ENCODE measurements around the gene RPS6KA5.

The RPS6KA5 gene

GRCh38 chr14:90938615-90939014 is 121.8 kb downstream of the RPS6KA5 start:
- no peak for DNase-seq (ENCODE audit: low read depth)

DNA sequence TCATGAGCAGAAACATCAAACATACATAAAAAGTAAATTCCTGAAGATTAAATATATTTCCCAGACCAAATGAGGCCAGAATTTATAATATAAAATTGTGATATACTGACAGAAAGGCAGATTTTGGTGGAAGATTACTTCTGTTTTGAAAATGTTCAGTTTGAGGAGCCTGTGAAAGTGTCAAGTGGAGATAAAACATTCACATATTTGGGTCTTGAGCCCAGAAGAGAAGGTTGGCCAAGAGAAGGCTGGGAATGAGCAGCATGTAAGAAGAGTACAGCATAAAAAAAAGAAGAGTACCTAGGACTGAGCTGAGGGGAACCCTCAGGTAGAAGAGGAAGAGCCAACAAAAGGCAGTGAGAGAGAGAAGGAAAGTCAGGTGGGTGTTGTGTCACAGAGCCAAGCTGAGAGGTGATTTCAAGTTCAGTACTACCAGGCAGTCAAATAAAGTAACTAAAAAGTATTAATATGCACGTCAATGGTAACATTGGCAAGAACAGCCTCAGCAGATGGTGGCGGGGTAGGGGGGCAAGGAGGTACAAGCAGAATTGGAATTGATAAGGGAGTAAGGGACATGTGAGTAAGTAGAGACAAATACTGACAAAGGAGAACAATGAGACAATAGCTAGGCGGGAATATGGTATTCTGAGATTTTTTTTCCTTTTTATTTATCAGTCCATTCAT is 123.5 kb downstream of the RPS6KA5 start:
- no peak for DNase-seq (ENCODE audit: low read depth)

GRCh38 chr14:90924621-90925340 is 135.7 kb downstream of the RPS6KA5 start:
- peak; percentile 73 for DNase-seq (ENCODE audit: low read depth)

- no peak for DNase-seq (ENCODE audit: low read depth)
These were observed 138.3 kb downstream of the RPS6KA5 start for GRCh38 chr14:90922141-90922540.

- peak; percentile 34 for DNase-seq (ENCODE audit: low read depth)
These were observed 149.3 kb downstream of the RPS6KA5 start for GRCh38 chr14:90911121-90911520.

DNA sequence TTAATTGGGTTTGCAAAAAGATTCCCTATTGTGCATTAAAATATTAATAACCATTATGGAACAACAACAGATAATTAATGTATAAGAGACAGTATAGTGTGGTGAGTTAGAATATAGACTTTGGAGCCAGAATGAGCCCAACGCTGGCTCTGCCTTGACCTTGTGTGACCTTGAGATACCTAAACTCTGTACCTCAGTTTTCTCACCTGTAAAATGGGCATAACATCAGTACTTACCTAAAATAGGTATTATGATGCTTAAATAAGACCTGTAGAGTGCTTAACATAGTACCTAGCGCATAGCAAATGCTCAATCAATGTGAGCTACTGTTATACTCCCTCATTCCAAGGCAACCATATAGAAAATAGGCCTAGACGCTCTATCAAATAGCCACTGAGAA is 153.3 kb downstream of the RPS6KA5 start:
- no peak for DNase-seq (ENCODE audit: low read depth)

DNA sequence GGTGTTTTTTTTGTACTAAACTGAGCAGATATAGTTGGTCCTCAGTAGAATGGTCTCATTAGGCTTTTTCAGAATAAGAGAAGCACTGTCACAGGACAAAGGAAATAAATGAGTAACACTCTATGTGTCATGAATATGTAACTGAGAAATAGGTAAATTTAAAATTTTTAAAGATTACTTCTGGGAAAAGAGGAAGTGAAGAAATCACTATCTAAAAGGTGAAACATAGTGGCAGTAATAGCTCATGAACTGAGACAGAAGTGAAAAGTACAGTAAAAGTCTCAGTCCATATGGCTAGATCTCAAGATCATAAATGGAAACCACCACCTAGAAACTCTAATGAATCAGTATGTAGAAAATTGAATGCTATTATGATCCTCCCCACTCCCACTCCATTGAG is 154.9 kb downstream of the RPS6KA5 start:
- no peak for DNase-seq (ENCODE audit: low read depth)

- DNase-seq (ENCODE audit: low read depth), result peak; percentile 54
These were observed 157.3 kb downstream of the RPS6KA5 start for GRCh38 chr14:90903101-90903500.

- DNase-seq (ENCODE audit: low read depth), result no peak
These were observed 159.9 kb downstream of the RPS6KA5 start for GRCh38 chr14:90900476-90901083.

DNA sequence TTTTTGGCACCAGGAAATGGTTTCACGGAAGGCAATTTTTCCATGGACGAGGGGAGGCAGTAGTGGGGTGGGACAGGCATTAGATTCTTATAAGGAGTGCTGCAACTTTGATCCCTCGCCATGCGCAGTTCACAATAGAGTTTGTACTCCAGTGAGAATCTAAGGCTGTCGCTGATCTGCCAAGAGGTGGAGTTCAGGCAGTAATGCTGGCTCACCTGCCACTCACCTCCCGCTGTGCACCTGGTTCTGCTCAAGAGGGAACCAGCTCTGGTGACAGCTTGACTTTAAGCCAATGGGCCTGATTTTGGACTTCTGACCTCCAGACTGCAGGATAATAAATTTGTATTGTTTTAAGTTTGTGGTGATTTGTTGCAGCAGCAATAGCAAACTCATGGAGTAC is 163.4 kb downstream of the RPS6KA5 start:
- DNase-seq (ENCODE audit: low read depth), result no peak

DNA sequence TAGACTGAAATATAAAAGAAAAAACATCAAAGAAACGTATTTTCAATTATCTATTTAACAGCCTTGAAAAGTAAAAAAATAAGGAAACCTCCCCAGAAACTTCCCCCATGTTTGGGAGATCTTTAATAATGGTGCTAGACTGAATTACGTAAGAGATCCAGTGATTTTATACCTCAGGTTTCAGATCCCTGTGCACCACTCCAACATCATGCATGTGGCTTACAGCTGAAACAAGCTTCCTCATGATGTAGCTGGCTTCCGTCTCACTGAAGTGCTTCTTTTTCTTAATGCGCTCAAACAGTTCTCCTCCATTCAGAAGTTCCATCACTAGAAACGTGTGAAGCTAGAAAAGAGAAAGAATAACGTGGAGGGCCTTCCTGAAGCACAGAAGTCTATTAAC is 166.2 kb downstream of the RPS6KA5 start:
- no peak for DNase-seq (ENCODE audit: low read depth)

DNA sequence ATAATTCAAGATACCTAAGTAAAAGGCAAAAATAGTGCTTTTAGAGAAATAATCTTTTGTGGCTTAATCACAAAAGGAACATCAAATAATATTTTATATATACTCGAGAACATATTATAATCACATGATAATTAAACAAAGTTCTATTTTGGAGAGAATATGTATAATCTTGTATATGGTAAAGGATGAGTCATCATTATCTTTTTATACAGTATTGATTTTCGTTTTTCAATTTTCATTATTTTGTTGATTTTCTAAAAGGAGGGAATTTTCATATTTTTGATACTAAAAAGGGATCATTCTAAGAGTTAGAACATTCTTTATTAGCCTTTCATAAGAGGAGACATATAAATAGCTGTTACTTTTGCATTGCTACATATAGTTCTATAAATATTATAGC is 166.9 kb downstream of the RPS6KA5 start:
- no peak for DNase-seq (ENCODE audit: low read depth)

DNA sequence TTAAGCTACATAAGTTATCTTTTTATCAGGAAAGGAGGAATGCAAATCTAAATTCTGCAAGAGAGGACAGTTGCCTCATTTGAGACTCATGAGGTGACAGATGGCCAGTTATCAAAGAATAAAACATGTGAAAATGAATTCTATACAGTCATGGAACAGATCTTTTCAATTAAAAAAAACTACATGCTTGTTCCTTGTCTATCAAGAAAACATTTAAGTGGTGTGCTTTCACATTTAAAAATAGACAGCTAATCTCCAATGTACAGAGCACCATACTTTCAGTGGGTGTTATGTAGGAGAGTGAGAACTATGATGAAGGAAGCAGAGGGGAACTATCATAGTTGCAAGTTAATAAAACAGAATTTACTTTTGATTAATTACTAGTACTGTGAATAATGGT is 167.5 kb downstream of the RPS6KA5 start:
- DNase-seq (ENCODE audit: low read depth), result no peak

- no peak for DNase-seq (ENCODE audit: low read depth)
These were observed 169.1 kb downstream of the RPS6KA5 start for GRCh38 chr14:90891326-90891725.

DNA sequence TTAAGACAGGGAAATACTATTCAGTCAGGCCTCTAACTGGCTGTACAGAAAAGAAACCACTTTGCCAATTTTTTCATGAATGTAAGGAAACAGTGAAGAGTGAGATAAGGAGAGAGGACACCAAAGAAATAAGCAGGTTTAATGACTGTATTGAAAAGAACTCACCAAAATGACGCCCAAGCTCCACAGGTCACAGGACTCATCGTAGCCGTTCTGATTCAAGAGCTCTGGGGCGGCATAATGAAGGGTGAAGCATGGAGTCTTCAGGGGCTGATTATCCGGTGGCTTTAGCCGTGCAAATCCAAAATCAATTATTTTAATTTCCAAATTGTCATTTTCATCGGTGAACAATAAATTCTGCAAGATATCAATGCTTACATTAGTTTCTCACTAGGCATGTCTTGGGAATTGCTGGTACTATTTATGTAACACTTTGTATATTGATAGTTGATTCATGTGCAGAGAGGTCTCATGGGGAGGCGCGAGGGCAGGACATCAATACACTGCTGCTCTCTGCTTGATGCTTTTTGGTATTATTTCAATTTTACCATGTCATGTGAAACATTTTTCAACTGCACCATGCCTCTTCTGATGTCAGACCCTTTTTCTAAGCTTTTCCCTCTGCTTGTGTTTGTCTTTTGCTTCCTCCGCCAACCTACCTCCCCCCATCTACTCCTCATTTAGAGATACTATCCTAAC is 170.0 kb downstream of the RPS6KA5 start:
- DNase-seq (ENCODE audit: low read depth), result no peak

DNA sequence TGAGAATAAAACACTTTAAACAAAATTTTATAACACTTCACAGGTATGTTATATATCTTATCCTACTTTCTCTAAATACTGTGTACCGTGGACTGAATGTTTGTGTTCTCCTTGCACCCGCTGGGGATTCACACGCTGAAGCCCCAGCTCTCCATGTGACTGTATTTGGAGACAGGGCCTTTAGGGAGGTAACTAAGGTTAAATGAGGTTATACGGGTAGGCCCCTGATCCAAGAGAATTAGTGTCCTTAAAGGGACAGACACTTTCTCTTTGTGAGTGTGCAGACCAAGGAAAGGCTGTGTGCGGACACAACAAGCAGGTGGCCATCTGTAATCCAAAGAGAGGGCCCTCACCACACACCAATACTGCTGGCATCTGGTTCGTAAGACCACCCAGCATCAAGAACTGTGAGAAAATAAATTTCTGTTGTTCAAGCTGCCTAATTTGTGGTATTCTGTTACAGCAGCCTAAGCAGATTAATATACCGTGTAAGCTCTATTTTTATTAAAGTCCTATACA is 174.1 kb downstream of the RPS6KA5 start:
- no peak for DNase-seq (ENCODE audit: low read depth)

DNA sequence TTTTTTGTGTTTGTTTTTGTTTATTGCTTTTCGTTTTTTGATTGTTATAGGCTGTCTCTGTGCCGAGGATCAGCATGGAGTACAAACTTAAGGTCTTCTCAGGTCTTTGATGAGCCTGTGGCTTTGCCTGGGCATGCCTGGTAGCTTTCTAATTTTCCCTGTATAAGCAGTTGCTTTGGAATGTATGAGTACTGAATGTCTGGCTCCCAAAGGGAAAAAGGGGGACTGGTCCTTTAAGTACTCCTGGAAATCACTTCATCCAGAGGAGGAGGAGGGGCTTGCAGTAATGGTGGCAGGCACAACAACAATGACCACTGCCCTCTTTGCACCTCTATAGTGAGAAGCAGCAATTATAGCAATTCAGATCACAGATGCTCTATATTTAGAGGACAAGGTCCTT is 176.7 kb downstream of the RPS6KA5 start:
- no peak for DNase-seq (ENCODE audit: low read depth)

DNA sequence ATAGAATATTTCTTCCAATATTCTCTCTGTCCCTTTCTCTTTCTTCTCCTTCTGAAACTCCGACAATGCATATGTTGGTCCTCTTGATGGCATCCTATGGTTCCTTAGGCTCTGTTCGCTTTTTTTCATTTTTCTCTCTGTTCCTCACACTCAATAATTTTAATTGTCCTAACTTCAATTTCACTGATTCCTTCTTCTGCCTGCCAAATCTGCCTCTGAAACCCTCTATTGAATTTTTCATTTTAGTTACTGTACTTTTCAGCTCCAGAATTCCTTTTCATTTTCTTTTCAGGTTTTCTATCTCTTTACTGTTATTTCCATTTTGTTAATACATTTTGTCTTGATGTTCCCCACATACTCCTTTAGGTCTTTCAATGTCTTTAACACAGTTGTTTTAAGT is 177.2 kb downstream of the RPS6KA5 start:
- DNase-seq (ENCODE audit: low read depth), result no peak

GRCh38 chr14:90880282-90880681 is 180.2 kb downstream of the RPS6KA5 start:
- no peak for DNase-seq (ENCODE audit: low read depth)

- DNase-seq (ENCODE audit: low read depth), result no peak
These were observed 185.8 kb downstream of the RPS6KA5 start for GRCh38 chr14:90874599-90874998.

GRCh38 chr14:90871605-90872233 is 188.7 kb downstream of the RPS6KA5 start:
- peak; percentile 34 for DNase-seq (ENCODE audit: low read depth)
